SK-N-SH treated with all-trans-retinoic acid at 6 μM for 48 hours (cell line): ENCODE measurements around the gene IFNA16.

Experiments
- ATAC-seq: fragments of 200-7000 bp; cut with Tn5 transposase; 3 replicates; pipeline ENCODE4 v1.9.1; 2020; ENCODE audit warnings: mild to moderate bottlenecking, moderate library complexity
- BACH2 ChIP-seq: fragments of 250-450 bp; sonication (Bioruptor Pico); IDR thresholded peaks from 2 replicates; pipeline ENCODE4 v1.9.0; 2021; ENCODE audit warnings: mild to moderate bottlenecking, borderline replicate concordance
- CREB5 ChIP-seq: fragments of 250-450 bp; sonication (Bioruptor Pico); IDR thresholded peaks from 2 replicates; pipeline ENCODE4 v1.5.1; 2020; ENCODE audit warnings: low read depth, mild to moderate bottlenecking, moderate library complexity
- CSDC2 ChIP-seq: fragments of 250-450 bp; sonication (Bioruptor Pico); IDR thresholded peaks from 2 replicates; pipeline ENCODE4 v1.5.0; 2020; ENCODE audit warnings: mild to moderate bottlenecking, moderate library complexity
- CSRNP3 ChIP-seq: fragments of 250-450 bp; sonication (Bioruptor Pico); IDR thresholded peaks from 2 replicates; pipeline ENCODE4 v1.5.1; 2021; ENCODE audit warnings: mild to moderate bottlenecking, moderate library complexity
- ESRRG ChIP-seq: fragments of 250-450 bp; sonication (Bioruptor Pico); IDR thresholded peaks from 2 replicates; pipeline ENCODE4 v1.6.1; 2021; ENCODE audit warnings: mild to moderate bottlenecking
- GLIS3 ChIP-seq: fragments of 250-450 bp; sonication (Bioruptor Pico); IDR thresholded peaks from 2 replicates; pipeline ENCODE4 v1.5.0; 2020; ENCODE audit warnings: mild to moderate bottlenecking, moderate library complexity
- ISL1 ChIP-seq: fragments of 250-450 bp; sonication (Bioruptor Pico); IDR thresholded peaks from 2 replicates; pipeline ENCODE4 v2.1.2; 2022; ENCODE audit warnings: mild to moderate bottlenecking, moderate library complexity
- OSR1 ChIP-seq: fragments of 250-450 bp; sonication (Bioruptor Pico); IDR thresholded peaks from 2 replicates; pipeline ENCODE4 v1.8.0; 2022; ENCODE audit warnings: moderate library complexity, mild to moderate bottlenecking, inconsistent platforms
- POU6F1 ChIP-seq: fragments of 250-450 bp; sonication (Bioruptor Pico); IDR thresholded peaks from 2 replicates; pipeline ENCODE4 v1.8.0; 2021; ENCODE audit warnings: low read depth, mild to moderate bottlenecking, moderate library complexity, borderline replicate concordance
- PPARA ChIP-seq: fragments of 250-450 bp; sonication (Bioruptor Pico); IDR thresholded peaks from 2 replicates; pipeline ENCODE4 v1.5.0; 2020; ENCODE audit warnings: mild to moderate bottlenecking, borderline replicate concordance
- RARB ChIP-seq: fragments of 250-450 bp; sonication (Bioruptor Pico); IDR thresholded peaks from 2 replicates; pipeline ENCODE4 v1.8.0; 2021; ENCODE audit warnings: mild to moderate bottlenecking, moderate library complexity
- TCF4 ChIP-seq: fragments of 250-450 bp; sonication (Bioruptor Pico); IDR thresholded peaks from 2 replicates; pipeline ENCODE4 v1.8.0; 2021; ENCODE audit warnings: mild to moderate bottlenecking, moderate library complexity, borderline replicate concordance
- TOX ChIP-seq: fragments of 250-450 bp; sonication (Bioruptor Pico); IDR thresholded peaks from 2 replicates; pipeline ENCODE4 v1.8.0; 2021; ENCODE audit warnings: mild to moderate bottlenecking, moderate library complexity, borderline replicate concordance
- TSHZ2 ChIP-seq: fragments of 250-450 bp; sonication (Bioruptor Pico); IDR thresholded peaks from 2 replicates; pipeline ENCODE4 v1.5.0; 2020; ENCODE audit warnings: mild to moderate bottlenecking, moderate library complexity
- ZC3H10 ChIP-seq: fragments of 250-450 bp; sonication (Bioruptor Pico); IDR thresholded peaks from 2 replicates; pipeline ENCODE4 v1.5.1; 2021; ENCODE audit warnings: mild to moderate bottlenecking, moderate library complexity
- ZFP3 ChIP-seq: fragments of 250-450 bp; sonication (Bioruptor Pico); IDR thresholded peaks from 2 replicates; pipeline ENCODE4 v1.5.0; 2020; ENCODE audit warnings: mild to moderate bottlenecking, moderate library complexity
- ZFP30 ChIP-seq: fragments of 450-650 bp; formaldehyde crosslinking; IDR thresholded peaks from 2 replicates; pipeline ENCODE4 v1.5.0; 2022; ENCODE audit warnings: mild to moderate bottlenecking, moderate library complexity
- ZNF565 ChIP-seq: fragments of 450-650 bp; formaldehyde crosslinking; conservative IDR thresholded peaks from 2 replicates; pipeline ENCODE4 v1.5.0; 2020; ENCODE audit warnings: low read depth, mild to moderate bottlenecking, moderate library complexity
- ZNF70 ChIP-seq: fragments of 450-650 bp; formaldehyde crosslinking; IDR thresholded peaks from 2 replicates; pipeline ENCODE4 v1.5.0; 2020; ENCODE audit warnings: mild to moderate bottlenecking, moderate library complexity
- ZNF8 ChIP-seq: fragments of 450-650 bp; formaldehyde crosslinking; IDR thresholded peaks from 2 replicates; pipeline ENCODE4 v1.5.0; 2020; ENCODE audit warnings: mild to moderate bottlenecking, moderate library complexity

IFNA16 gene

GRCh38 chr9:21252721-21253547 is 35.8 kb upstream of the IFNA16 start:
- peak; percentile 77 for ATAC-seq
- TF ChIP-seq CSRNP3 (CRISPR knock-in tag) = no peak
- TF ChIP-seq BACH2 = no peak
- TF ChIP-seq CSDC2 (CRISPR knock-in tag) = no peak
- TF ChIP-seq ZNF565 (CRISPR knock-in tag) = no peak
- TF ChIP-seq ZNF70 = no peak
- no peak for TF ChIP-seq ZFP30 (CRISPR knock-in tag)
- TF ChIP-seq PPARA (CRISPR knock-in tag) = no peak
- no peak for TF ChIP-seq CREB5 (CRISPR knock-in tag)
- no peak for TF ChIP-seq ISL1
- no peak for TF ChIP-seq RARB (CRISPR knock-in tag)

- TF ChIP-seq ESRRG (no peak), GLIS3 (CRISPR knock-in tag) (no peak), TCF4 (CRISPR knock-in tag) (no peak), ZFP30 (CRISPR knock-in tag) (no peak), ZFP3 (CRISPR knock-in tag) (no peak), OSR1 (CRISPR knock-in tag) (no peak), BACH2 (no peak)
- no peak for ATAC-seq
These were observed 34.5 kb upstream of the IFNA16 start for GRCh38 chr9:21251638-21252037.

- no peak for ATAC-seq
- TF ChIP-seq ZC3H10 (CRISPR knock-in tag) (no peak), ZNF565 (CRISPR knock-in tag) (no peak), ZFP3 (CRISPR knock-in tag) (no peak), POU6F1 (no peak), ZFP30 (CRISPR knock-in tag) (no peak), BACH2 (no peak), ISL1 (no peak), ZNF8 (CRISPR knock-in tag) (no peak), TCF4 (CRISPR knock-in tag) (no peak), PPARA (CRISPR knock-in tag) (no peak), CSDC2 (CRISPR knock-in tag) (no peak), GLIS3 (CRISPR knock-in tag) (no peak)
These were observed 34.1 kb upstream of the IFNA16 start for GRCh38 chr9:21251190-21251589.

GRCh38 chr9:21244836-21245235 is 27.7 kb upstream of the IFNA16 start:
- ATAC-seq = no peak
- no peak for TF ChIP-seq TCF4 (CRISPR knock-in tag)
- no peak for TF ChIP-seq ZNF565 (CRISPR knock-in tag)
- no peak for TF ChIP-seq GLIS3 (CRISPR knock-in tag)
- no peak for TF ChIP-seq POU6F1
- TF ChIP-seq TOX = no peak
- TF ChIP-seq CSDC2 (CRISPR knock-in tag) = no peak
- no peak for TF ChIP-seq RARB (CRISPR knock-in tag)
- TF ChIP-seq BACH2 = no peak
- TF ChIP-seq TSHZ2 (CRISPR knock-in tag) = no peak
- TF ChIP-seq ZC3H10 (CRISPR knock-in tag) = no peak
- no peak for TF ChIP-seq CSRNP3 (CRISPR knock-in tag)
- no peak for TF ChIP-seq ESRRG
